ENCODE measurements around the gene TDRD5. TPM values are rescaled to one million over a fixed set of nuclear protein-coding genes. Genes with fewer than 3 reads are reported as not detected.

Gene TDRD5
- total and polyA plus RNA-seq, 4 donors = 0.08 to 0.36 TPM; not detected in 2

- intact Hi-C loops (cut with DNase I) = no loop called here
- no peak for DNase-seq
- 53 to 54% methylated on average over 5 of the region's 5 CpGs for WGBS, 2 donors
Measured at GRCh38 chr1:179709841-179710329, 118.3 kb downstream of the TDRD5 start.

GRCh38 chr1:179714159-179714558 lies 122.5 kb downstream of the TDRD5 start:
- no peaks in the 10 kb centered on the region for H3K4me1 ChIP-seq (ENCODE audit: control insufficient read depth in 1 of 2, insufficient read depth in 2 of 2, low read length in 2 of 2)
- DNase-seq (no peak), ATAC-seq (ENCODE audit: low FRiP score) (no peak)
- intact Hi-C loops (cut with DNase I) = no loop called here
- H3K9me3 ChIP-seq (ENCODE audit: control insufficient read depth, low read length) = peaks cover 4% of the 10 kb centered on the region
- peaks cover 0 to 2% of the 10 kb centered on the region in 2 donors for H3K27me3 ChIP-seq (ENCODE audit: control insufficient read depth in 1 of 2, insufficient read depth in 2 of 2, low read length in 1 of 2)
- no peak overlapping the region for H3K27ac ChIP-seq (ENCODE audit: low read depth in 1 of 2, low read length in 2 of 2)
- H3K4me3 ChIP-seq (ENCODE audit: low read length in 2 of 2) = no peak overlapping the region
- 88 to 95% methylated on average over 1 of the region's 1 CpG for WGBS, 2 donors
- no peaks in the 10 kb centered on the region for H3K36me3 ChIP-seq (ENCODE audit: control insufficient read depth in 1 of 2, insufficient read depth in 2 of 2, low read length in 1 of 2)

More at GRCh38 chr1:179709841-179710329, 118.3 kb downstream of the TDRD5 start:
- no peaks in the 10 kb centered on the region for H3K9me3 ChIP-seq (ENCODE audit: control insufficient read depth, low read length)
- H3K36me3 ChIP-seq (ENCODE audit: control insufficient read depth in 1 of 2, insufficient read depth in 2 of 2, low read length in 1 of 2) = no peaks in the 10 kb centered on the region
- peaks cover 0 to 2% of the 10 kb centered on the region in 2 donors for H3K27me3 ChIP-seq (ENCODE audit: control insufficient read depth in 1 of 2, insufficient read depth in 2 of 2, low read length in 1 of 2)
- ATAC-seq (ENCODE audit: low FRiP score) = peak; percentile 64
- no peak overlapping the region for H3K27ac ChIP-seq (ENCODE audit: low read depth in 1 of 2, low read length in 2 of 2)
- no peak overlapping the region for H3K4me3 ChIP-seq (ENCODE audit: low read length in 2 of 2)
- H3K4me1 ChIP-seq (ENCODE audit: control insufficient read depth in 1 of 2, insufficient read depth in 2 of 2, low read length in 2 of 2) = no peaks in the 10 kb centered on the region

GRCh38 chr1:179714623-179715022 lies 123.0 kb downstream of the TDRD5 start:
- no peaks in the 10 kb centered on the region for H3K4me1 ChIP-seq (ENCODE audit: control insufficient read depth in 1 of 2, insufficient read depth in 2 of 2, low read length in 2 of 2)
- ATAC-seq (ENCODE audit: low FRiP score) = no peak
- no peaks in the 10 kb centered on the region for H3K36me3 ChIP-seq (ENCODE audit: control insufficient read depth in 1 of 2, insufficient read depth in 2 of 2, low read length in 1 of 2)
- H3K27me3 ChIP-seq (ENCODE audit: control insufficient read depth in 1 of 2, insufficient read depth in 2 of 2, low read length in 1 of 2) = no peaks in the 10 kb centered on the region
- no peak overlapping the region for H3K4me3 ChIP-seq (ENCODE audit: low read length in 2 of 2)
- no peak overlapping the region for H3K27ac ChIP-seq (ENCODE audit: low read depth in 1 of 2, low read length in 2 of 2)
- no peak for DNase-seq
- H3K9me3 ChIP-seq (ENCODE audit: control insufficient read depth, low read length) = peaks cover 4% of the 10 kb centered on the region
- intact Hi-C loops (cut with DNase I) = no loop called here

GRCh38 chr1:179719272-179719671 lies 127.6 kb downstream of the TDRD5 start:
- no peak for ATAC-seq (ENCODE audit: low FRiP score)
- H3K4me1 ChIP-seq (ENCODE audit: control insufficient read depth in 1 of 2, insufficient read depth in 2 of 2, low read length in 2 of 2) = no peaks in the 10 kb centered on the region
- H3K4me3 ChIP-seq (ENCODE audit: low read length in 2 of 2) = no peak overlapping the region
- no peaks in the 10 kb centered on the region for H3K27me3 ChIP-seq (ENCODE audit: control insufficient read depth in 1 of 2, insufficient read depth in 2 of 2, low read length in 1 of 2)
- DNase-seq = no peak
- intact Hi-C loops (cut with DNase I) = no loop called here
- peaks cover 4% of the 10 kb centered on the region for H3K9me3 ChIP-seq (ENCODE audit: control insufficient read depth, low read length)
- H3K27ac ChIP-seq (ENCODE audit: low read depth in 1 of 2, low read length in 2 of 2) = no peak overlapping the region
- no peaks in the 10 kb centered on the region for H3K36me3 ChIP-seq (ENCODE audit: control insufficient read depth in 1 of 2, insufficient read depth in 2 of 2, low read length in 1 of 2)

- no peak overlapping the region for H3K27ac ChIP-seq (ENCODE audit: low read depth in 1 of 2, low read length in 2 of 2)
- no peak overlapping the region for H3K4me3 ChIP-seq (ENCODE audit: low read length in 2 of 2)
Measured at GRCh38 chr1:179728271-179728670, 136.6 kb downstream of the TDRD5 start.

GRCh38 chr1:179729881-179730280 lies 138.2 kb downstream of the TDRD5 start:
- no peaks in the 10 kb centered on the region for H3K27me3 ChIP-seq (ENCODE audit: control insufficient read depth in 1 of 2, insufficient read depth in 2 of 2, low read length in 1 of 2)
- intact Hi-C loops (cut with DNase I) = no loop called here
- ATAC-seq (ENCODE audit: low FRiP score) (no peak), DNase-seq (no peak)
- H3K4me1 ChIP-seq (ENCODE audit: control insufficient read depth in 1 of 2, insufficient read depth in 2 of 2, low read length in 2 of 2) = peaks cover 0 to 2% of the 10 kb centered on the region in 2 donors
- no peaks in the 10 kb centered on the region for H3K9me3 ChIP-seq (ENCODE audit: control insufficient read depth, low read length)
- H3K36me3 ChIP-seq (ENCODE audit: control insufficient read depth in 1 of 2, insufficient read depth in 2 of 2, low read length in 1 of 2) = no peaks in the 10 kb centered on the region
- no peak overlapping the region for H3K27ac ChIP-seq (ENCODE audit: low read depth in 1 of 2, low read length in 2 of 2)
- 70 to 79% methylated on average over 4 of the region's 4 CpGs for WGBS, 2 donors
- no peak overlapping the region for H3K4me3 ChIP-seq (ENCODE audit: low read length in 2 of 2)

More at GRCh38 chr1:179728271-179728670, 136.6 kb downstream of the TDRD5 start:
- H3K4me1 ChIP-seq (ENCODE audit: control insufficient read depth in 1 of 2, insufficient read depth in 2 of 2, low read length in 2 of 2) = peaks cover 0 to 2% of the 10 kb centered on the region in 2 donors
- H3K27me3 ChIP-seq (ENCODE audit: control insufficient read depth in 1 of 2, insufficient read depth in 2 of 2, low read length in 1 of 2) = no peaks in the 10 kb centered on the region
- WGBS, 2 donors = 44% methylated on average over 2 of the region's 2 CpGs
- DNase-seq = no peak
- intact Hi-C loops (cut with DNase I) = no loop called here
- ATAC-seq (ENCODE audit: low FRiP score) = no peak
- H3K36me3 ChIP-seq (ENCODE audit: control insufficient read depth in 1 of 2, insufficient read depth in 2 of 2, low read length in 1 of 2) = no peaks in the 10 kb centered on the region
- H3K9me3 ChIP-seq (ENCODE audit: control insufficient read depth, low read length) = no peaks in the 10 kb centered on the region

GRCh38 chr1:179731643-179732042 lies 140.0 kb downstream of the TDRD5 start:
- no peaks in the 10 kb centered on the region for H3K9me3 ChIP-seq (ENCODE audit: control insufficient read depth, low read length)
- H3K4me1 ChIP-seq (ENCODE audit: control insufficient read depth in 1 of 2, insufficient read depth in 2 of 2, low read length in 2 of 2) = peaks cover 0 to 2% of the 10 kb centered on the region in 2 donors
- no peak overlapping the region for H3K27ac ChIP-seq (ENCODE audit: low read depth in 1 of 2, low read length in 2 of 2)
- no peaks in the 10 kb centered on the region for H3K36me3 ChIP-seq (ENCODE audit: control insufficient read depth in 1 of 2, insufficient read depth in 2 of 2, low read length in 1 of 2)
- ATAC-seq (ENCODE audit: low FRiP score) (no peak), DNase-seq (no peak)
- no peak overlapping the region for H3K4me3 ChIP-seq (ENCODE audit: low read length in 2 of 2)
- intact Hi-C loops (cut with DNase I) = no loop called here
- 60 to 63% methylated on average over 4 of the region's 4 CpGs for WGBS, 2 donors
- H3K27me3 ChIP-seq (ENCODE audit: control insufficient read depth in 1 of 2, insufficient read depth in 2 of 2, low read length in 1 of 2) = no peaks in the 10 kb centered on the region

Other genes with a start within 250 kb of the TDRD5 start
- not detected for gene AXDND1, start 225.9 kb upstream of the TDRD5 start, total RNA-seq
- not detected for gene AXDND1, start 225.9 kb upstream of the TDRD5 start, polyA plus RNA-seq
- gene NPHS2, start 15.9 kb upstream of the TDRD5 start, total RNA-seq = not detected
- not detected for gene NPHS2, start 15.9 kb upstream of the TDRD5 start, polyA plus RNA-seq
- gene FAM163A, start 151.5 kb downstream of the TDRD5 start, total RNA-seq = not detected
- gene FAM163A, start 151.5 kb downstream of the TDRD5 start, polyA plus RNA-seq = not detected

Data from aorta (tissue), 5 donors.